ENCODE results near the gene RASSF4.

Gene RASSF4

GRCh38 chr10:44949127-44949802 is 10.3 kb upstream of the RASSF4 start:
- DNase-seq = no peak

GRCh38 chr10:44949915-44950314 is 9.7 kb upstream of the RASSF4 start:
- DNase-seq = no peak

- DNase-seq = no peak
Observed at GRCh38 chr10:44950326-44951225, 9.0 kb upstream of the RASSF4 start.

GRCh38 chr10:44951576-44952226 is 7.9 kb upstream of the RASSF4 start:
- DNase-seq = no peak

- DNase-seq = no peak
Observed at GRCh38 chr10:44952779-44953231, 6.8 kb upstream of the RASSF4 start.

- DNase-seq = no peak
Observed at GRCh38 chr10:44954042-44954441, 5.6 kb upstream of the RASSF4 start.

- DNase-seq = no peak
Observed at GRCh38 chr10:44954962-44955361, 4.6 kb upstream of the RASSF4 start.

GRCh38 chr10:44955413-44956070 is 4.1 kb upstream of the RASSF4 start:
- DNase-seq = no peak

- no peak for DNase-seq
Observed at GRCh38 chr10:44956226-44956625, 3.4 kb upstream of the RASSF4 start.

GRCh38 chr10:44956717-44957706 is 2.6 kb upstream of the RASSF4 start:
- DNase-seq = no peak

- DNase-seq = no peak
Observed at GRCh38 chr10:44958196-44958897, 1.3 kb upstream of the RASSF4 start.

- no peak for DNase-seq
Observed at GRCh38 chr10:44958898-44959246, 730 bp upstream of the RASSF4 start.

GRCh38 chr10:44960088-44960460 is 472 bp downstream of the RASSF4 start:
- no peak for DNase-seq

GRCh38 chr10:44960482-44961229 is 1.1 kb downstream of the RASSF4 start:
- no peak for DNase-seq

GRCh38 chr10:44961230-44961571 is 1.6 kb downstream of the RASSF4 start:
- no peak for DNase-seq

- no peak for DNase-seq
Observed at GRCh38 chr10:44961931-44962750, 2.5 kb downstream of the RASSF4 start.

GRCh38 chr10:44962870-44963738 is 3.5 kb downstream of the RASSF4 start:
- no peak for DNase-seq

GRCh38 chr10:44963772-44964633 is 4.4 kb downstream of the RASSF4 start:
- DNase-seq = no peak

All from activated effector memory CD4-positive, alpha-beta T cell treated with Interleukin-2 at 50 U/mL for 16 hours (primary cell).